Ishikawa (cell line): ENCODE measurements around the gene KCNIP3.

ENCODE experiments used
- CEBPB ChIP-seq: IDR thresholded peaks from 2 replicates; pipeline ENCODE4 v1.6.1; 2012
- CREB1 ChIP-seq: IDR thresholded peaks from 2 replicates; pipeline ENCODE4 v1.6.1; 2012; ENCODE audit warnings: low read depth
- EGR1 ChIP-seq: IDR thresholded peaks from 2 replicates; pipeline ENCODE4 v1.6.1; 2012
- EP300 ChIP-seq: IDR thresholded peaks from 2 replicates; pipeline ENCODE4 v1.6.1; 2012; ENCODE audit warnings: borderline replicate concordance
- FOXM1 ChIP-seq: IDR thresholded peaks from 2 replicates; pipeline ENCODE4 v1.6.1; 2012; ENCODE audit warnings: low read depth, borderline replicate concordance
- MAX ChIP-seq: IDR thresholded peaks from 2 replicates; pipeline ENCODE4 v1.6.1; 2012
- NFIC ChIP-seq: IDR thresholded peaks from 2 replicates; pipeline ENCODE4 v1.6.1; 2012
- RAD21 ChIP-seq: IDR thresholded peaks from 2 replicates; pipeline ENCODE4 v1.6.1; 2012; ENCODE audit warnings: low read depth
- TAF1 ChIP-seq: IDR thresholded peaks from 2 replicates; pipeline ENCODE4 v1.6.1; 2012; ENCODE audit warnings: low read depth, mild to moderate bottlenecking
- TCF12 ChIP-seq: IDR thresholded peaks from 2 replicates; pipeline ENCODE4 v1.6.1; 2012; ENCODE audit warnings: low read depth
- TEAD4 ChIP-seq: IDR thresholded peaks from 2 replicates; pipeline ENCODE4 v1.6.1; 2012
- USF1 ChIP-seq: IDR thresholded peaks from 2 replicates; pipeline ENCODE4 v1.6.1; 2012
- YY1 ChIP-seq: IDR thresholded peaks from 2 replicates; pipeline ENCODE4 v1.6.1; 2012; ENCODE audit warnings: low read depth
- ZBTB7A ChIP-seq: IDR thresholded peaks from 2 replicates; pipeline ENCODE4 v1.6.1; 2012; ENCODE audit warnings: low read depth
- TF ChIP-seq, protein P1 (sequence below): IDR thresholded peaks from 2 replicates; pipeline ENCODE4 v1.6.1; 2012; ENCODE audit warnings: low read depth, mild to moderate bottlenecking

The KCNIP3 gene

GRCh38 chr2:95382686-95383634 lies 85.8 kb downstream of the KCNIP3 start:
- TF ChIP-seq ZBTB7A (no peak), TAF1 (no peak), EGR1 (no peak), TCF12 (no peak), USF1 (no peak)
- TF ChIP-seq, protein P1, sequence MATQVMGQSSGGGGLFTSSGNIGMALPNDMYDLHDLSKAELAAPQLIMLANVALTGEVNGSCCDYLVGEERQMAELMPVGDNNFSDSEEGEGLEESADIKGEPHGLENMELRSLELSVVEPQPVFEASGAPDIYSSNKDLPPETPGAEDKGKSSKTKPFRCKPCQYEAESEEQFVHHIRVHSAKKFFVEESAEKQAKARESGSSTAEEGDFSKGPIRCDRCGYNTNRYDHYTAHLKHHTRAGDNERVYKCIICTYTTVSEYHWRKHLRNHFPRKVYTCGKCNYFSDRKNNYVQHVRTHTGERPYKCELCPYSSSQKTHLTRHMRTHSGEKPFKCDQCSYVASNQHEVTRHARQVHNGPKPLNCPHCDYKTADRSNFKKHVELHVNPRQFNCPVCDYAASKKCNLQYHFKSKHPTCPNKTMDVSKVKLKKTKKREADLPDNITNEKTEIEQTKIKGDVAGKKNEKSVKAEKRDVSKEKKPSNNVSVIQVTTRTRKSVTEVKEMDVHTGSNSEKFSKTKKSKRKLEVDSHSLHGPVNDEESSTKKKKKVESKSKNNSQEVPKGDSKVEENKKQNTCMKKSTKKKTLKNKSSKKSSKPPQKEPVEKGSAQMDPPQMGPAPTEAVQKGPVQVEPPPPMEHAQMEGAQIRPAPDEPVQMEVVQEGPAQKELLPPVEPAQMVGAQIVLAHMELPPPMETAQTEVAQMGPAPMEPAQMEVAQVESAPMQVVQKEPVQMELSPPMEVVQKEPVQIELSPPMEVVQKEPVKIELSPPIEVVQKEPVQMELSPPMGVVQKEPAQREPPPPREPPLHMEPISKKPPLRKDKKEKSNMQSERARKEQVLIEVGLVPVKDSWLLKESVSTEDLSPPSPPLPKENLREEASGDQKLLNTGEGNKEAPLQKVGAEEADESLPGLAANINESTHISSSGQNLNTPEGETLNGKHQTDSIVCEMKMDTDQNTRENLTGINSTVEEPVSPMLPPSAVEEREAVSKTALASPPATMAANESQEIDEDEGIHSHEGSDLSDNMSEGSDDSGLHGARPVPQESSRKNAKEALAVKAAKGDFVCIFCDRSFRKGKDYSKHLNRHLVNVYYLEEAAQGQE = no peak

DNA sequence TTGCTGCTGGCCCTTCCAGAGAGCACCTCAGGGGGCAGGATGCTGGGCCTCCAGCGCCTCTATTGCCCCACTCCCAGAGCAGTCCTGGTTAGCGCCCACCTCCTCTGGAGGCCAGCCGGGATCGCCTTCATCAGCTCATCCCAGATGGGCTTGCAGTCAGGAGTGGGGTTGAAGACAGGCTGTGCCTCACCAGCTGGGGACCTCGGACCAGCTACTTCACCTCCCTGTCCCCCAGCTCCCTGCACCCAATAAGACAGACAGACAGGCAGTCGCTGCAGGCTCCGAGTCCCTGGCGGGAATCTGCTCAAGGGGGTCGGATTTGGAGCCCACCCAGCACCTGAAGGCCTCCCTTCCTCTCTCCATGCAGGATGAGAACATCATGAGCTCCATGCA lies 86.5 kb downstream of the KCNIP3 start:
- TF ChIP-seq, protein P1 = no peak
- TF ChIP-seq YY1 = no peak
- TF ChIP-seq EP300 = no peak
- no peak for TF ChIP-seq CEBPB
- TF ChIP-seq TEAD4 = no peak
- TF ChIP-seq MAX = no peak
- no peak for TF ChIP-seq FOXM1
- TF ChIP-seq TAF1 = no peak
- no peak for TF ChIP-seq CREB1
- no peak for TF ChIP-seq NFIC
- no peak for TF ChIP-seq USF1
- TF ChIP-seq RAD21 = no peak
- TF ChIP-seq ZBTB7A = no peak

DNA sequence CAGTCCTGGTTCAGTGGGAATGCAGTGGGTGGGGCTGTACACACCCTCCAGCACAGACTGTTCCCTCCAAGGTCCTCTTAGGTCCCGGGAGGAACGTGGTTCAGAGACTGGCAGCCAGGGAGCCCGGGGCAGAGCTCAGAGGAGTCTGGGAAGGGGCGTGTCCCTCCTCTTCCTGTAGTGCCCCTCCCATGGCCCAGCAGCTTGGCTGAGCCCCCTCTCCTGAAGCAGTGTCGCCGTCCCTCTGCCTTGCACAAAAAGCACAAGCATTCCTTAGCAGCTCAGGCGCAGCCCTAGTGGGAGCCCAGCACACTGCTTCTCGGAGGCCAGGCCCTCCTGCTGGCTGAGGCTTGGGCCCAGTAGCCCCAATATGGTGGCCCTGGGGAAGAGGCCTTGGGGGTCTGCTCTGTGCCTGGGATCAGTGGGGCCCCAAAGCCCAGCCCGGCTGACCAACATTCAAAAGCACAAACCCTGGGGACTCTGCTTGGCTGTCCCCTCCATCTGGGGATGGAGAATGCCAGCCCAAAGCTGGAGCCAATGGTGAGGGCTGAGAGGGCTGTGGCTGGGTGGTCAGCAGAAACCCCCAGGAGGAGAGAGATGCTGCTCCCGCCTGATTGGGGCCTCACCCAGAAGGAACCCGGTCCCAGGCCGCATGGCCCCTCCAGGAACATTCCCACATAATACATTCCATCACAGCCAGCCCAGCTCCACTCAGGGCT lies 87.9 kb downstream of the KCNIP3 start:
- TF ChIP-seq TCF12 (no peak), MAX (no peak), FOXM1 (no peak), TEAD4 (no peak), CEBPB (no peak), EP300 (no peak), USF1 (no peak), RAD21 (no peak), EGR1 (no peak), NFIC (no peak)

DNA sequence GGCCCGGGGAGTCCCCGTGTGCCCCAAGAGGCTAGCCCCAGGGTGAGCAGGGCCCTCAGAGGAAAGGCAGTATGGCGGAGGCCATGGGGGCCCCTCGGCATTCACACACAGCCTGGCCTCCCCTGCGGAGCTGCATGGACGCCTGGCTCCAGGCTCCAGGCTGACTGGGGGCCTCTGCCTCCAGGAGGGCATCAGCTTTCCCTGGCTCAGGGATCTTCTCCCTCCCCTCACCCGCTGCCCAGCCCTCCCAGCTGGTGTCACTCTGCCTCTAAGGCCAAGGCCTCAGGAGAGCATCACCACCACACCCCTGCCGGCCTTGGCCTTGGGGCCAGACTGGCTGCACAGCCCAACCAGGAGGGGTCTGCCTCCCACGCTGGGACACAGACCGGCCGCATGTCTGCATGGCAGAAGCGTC lies 88.4 kb downstream of the KCNIP3 start:
- TF ChIP-seq TAF1 (no peak), MAX (no peak), USF1 (no peak), ZBTB7A (no peak), TEAD4 (no peak), CREB1 (no peak), CEBPB (no peak), FOXM1 (no peak), RAD21 (no peak)
